Uterus (tissue), 4 donors: ENCODE measurements around the gene ATP6V0B. TPM values are rescaled to one million over a fixed set of nuclear protein-coding genes. Genes with fewer than 3 reads are reported as not detected.

ENCODE experiments used
- DNase-seq, 2 donors: peaks; one replicate each; pipeline ENCODE4 v3.0.0-alpha.2; 2019 to 2020
- H3K27ac ChIP-seq, 2 donors: fragments of 200-600 bp; sonication (generic); 1 replicate in 1 of 2; 2 replicates in 1 of 2; pipeline ENCODE4 v1.5.1; 2016 to 2018
- H3K27me3 ChIP-seq, 2 donors: fragments of 200-600 bp; sonication (generic); one replicate each; pipeline ENCODE4 v1.5.1; 2018 to 2019; ENCODE audit warnings: control low read depth in 1 of 2
- H3K36me3 ChIP-seq, 2 donors: fragments of 200-600 bp; sonication (generic); one replicate each; pipeline ENCODE4 v1.5.1; 2019; ENCODE audit warnings: control low read depth in 1 of 2
- H3K4me1 ChIP-seq, 2 donors: fragments of 200-600 bp; sonication (generic); one replicate each; pipeline ENCODE4 v1.5.1; 2018 to 2019; ENCODE audit warnings: control low read depth in 1 of 2
- H3K4me3 ChIP-seq, 2 donors: fragments of 200-600 bp; sonication (generic); 1 replicate in 1 of 2; 2 replicates in 1 of 2; pipeline ENCODE4 v1.5.1; 2018 to 2019; ENCODE audit warnings: mild to moderate bottlenecking in 1 of 2
- H3K9me3 ChIP-seq, 2 donors: fragments of 200-600 bp; sonication (generic); one replicate each; pipeline ENCODE4 v1.5.1; 2019; ENCODE audit warnings: control low read depth in 1 of 2
- POLR2A ChIP-seq, 2 donors: fragments of 450-650 bp; IDR thresholded peaks; one replicate each; pipeline ENCODE4 v1.6.1; 2016; ENCODE audit warnings: antibody characterized with exemption in 2 of 2, mild to moderate bottlenecking in 1 of 2, moderate library complexity in 1 of 2
- intact Hi-C: fragments of 100-400 bp; cut with DNase I; formaldehyde crosslinking; loops from one replicate; pipeline ENCODE4 v1.15.1; 2023; ENCODE audit warnings: low total_unique reads
- total RNA-seq, 4 donors: library from RNA; depleted of rRNA in 3 of 4; stranded (reverse); fragments of >200 nt in 3 of 4; gene quantifications; one replicate each; pipeline versions ENCODE4 v1.1.0 to v1.2.4, GENCODE V29; 2014 to 2023
- TF ChIP-seq, protein P1 (sequence below), 4 experiments: fragments of 200-600 bp in 2 of 4; fragments of 450-650 bp in 2 of 4; sonication (generic) in 2 of 4; IDR thresholded peaks; one replicate each; pipeline ENCODE4 v1.5.1; 2016 to 2019; ENCODE audit warnings: antibody characterized with exemption in 4 of 4, mild to moderate bottlenecking in 2 of 4, moderate library complexity in 1 of 4
- donor health status: DM: yes; HTN: yes; CAD: no.

ATP6V0B gene
- total RNA-seq, 4 donors from 2014 or later = 49.6 to 183 (median 65.4) TPM

DNA sequence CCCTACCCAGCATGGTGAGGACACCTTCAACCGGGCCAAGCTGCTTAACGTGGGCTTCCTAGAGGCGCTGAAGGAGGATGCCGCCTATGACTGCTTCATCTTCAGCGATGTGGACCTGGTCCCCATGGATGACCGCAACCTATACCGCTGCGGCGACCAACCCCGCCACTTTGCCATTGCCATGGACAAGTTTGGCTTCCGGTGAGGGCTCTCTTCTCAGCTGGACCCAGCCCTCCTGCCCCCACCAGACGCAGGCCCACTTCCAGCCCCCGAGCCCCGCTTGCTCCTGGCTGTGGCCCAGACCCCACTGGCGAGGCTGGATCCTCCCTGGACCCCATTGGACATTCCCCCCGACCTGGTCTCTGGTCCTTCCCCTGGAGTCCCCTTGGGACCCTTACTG lies 10.1 kb downstream of the ATP6V0B start:
- Histone ChIP-seq H3K27ac (no peak overlapping the region), H3K36me3 (no peaks in the 10 kb centered on the region), H3K4me1 (no peaks in the 10 kb centered on the region), H3K27me3 (no peaks in the 10 kb centered on the region), H3K4me3 (no peak overlapping the region), H3K9me3 (no peaks in the 10 kb centered on the region)
- TF ChIP-seq, protein P1, sequence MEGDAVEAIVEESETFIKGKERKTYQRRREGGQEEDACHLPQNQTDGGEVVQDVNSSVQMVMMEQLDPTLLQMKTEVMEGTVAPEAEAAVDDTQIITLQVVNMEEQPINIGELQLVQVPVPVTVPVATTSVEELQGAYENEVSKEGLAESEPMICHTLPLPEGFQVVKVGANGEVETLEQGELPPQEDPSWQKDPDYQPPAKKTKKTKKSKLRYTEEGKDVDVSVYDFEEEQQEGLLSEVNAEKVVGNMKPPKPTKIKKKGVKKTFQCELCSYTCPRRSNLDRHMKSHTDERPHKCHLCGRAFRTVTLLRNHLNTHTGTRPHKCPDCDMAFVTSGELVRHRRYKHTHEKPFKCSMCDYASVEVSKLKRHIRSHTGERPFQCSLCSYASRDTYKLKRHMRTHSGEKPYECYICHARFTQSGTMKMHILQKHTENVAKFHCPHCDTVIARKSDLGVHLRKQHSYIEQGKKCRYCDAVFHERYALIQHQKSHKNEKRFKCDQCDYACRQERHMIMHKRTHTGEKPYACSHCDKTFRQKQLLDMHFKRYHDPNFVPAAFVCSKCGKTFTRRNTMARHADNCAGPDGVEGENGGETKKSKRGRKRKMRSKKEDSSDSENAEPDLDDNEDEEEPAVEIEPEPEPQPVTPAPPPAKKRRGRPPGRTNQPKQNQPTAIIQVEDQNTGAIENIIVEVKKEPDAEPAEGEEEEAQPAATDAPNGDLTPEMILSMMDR (IDR thresholded peaks at IDR 0.05) = no peak
- TF ChIP-seq POLR2A (IDR thresholded peaks at IDR 0.05) = no peak
- peak in 1 of 2 donors; percentile 13 for DNase-seq
- intact Hi-C loops = no loop called here

DNA sequence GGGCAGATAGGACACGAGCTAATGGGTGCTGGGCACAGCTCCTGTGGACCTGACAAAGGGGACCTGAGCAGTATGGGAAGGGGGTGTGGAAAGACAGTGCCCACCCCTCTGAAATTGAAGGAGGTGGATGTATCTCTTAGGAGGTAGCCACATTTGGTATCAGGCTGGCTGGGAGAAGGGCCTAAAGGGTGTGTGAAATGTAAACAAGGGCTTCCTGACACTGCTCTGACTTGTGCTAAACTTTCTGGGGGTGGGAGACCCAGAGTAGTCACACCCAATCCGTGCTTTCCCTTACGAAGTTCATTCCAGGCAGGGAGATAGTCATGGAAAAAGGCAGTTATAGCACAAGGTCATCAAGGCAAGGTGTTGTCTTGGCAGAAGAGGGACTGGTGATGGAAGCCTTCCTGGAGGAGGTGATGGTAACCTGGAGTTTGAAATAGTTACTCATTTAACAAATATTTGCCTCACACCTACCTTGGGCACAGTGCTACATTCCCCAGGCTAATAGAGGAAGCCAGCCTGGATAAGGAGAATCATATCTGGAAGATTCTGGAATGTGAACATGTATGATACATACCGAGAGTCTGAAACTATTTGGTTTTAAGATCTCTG lies 11.3 kb downstream of the ATP6V0B start:
- H3K4me1 ChIP-seq = no peaks in the 10 kb centered on the region
- no peak overlapping the region for H3K27ac ChIP-seq
- H3K4me3 ChIP-seq = no peak overlapping the region
- TF ChIP-seq, protein P1 (IDR thresholded peaks at IDR 0.05) = no peak
- no peak for TF ChIP-seq POLR2A (IDR thresholded peaks at IDR 0.05)
- H3K9me3 ChIP-seq = no peaks in the 10 kb centered on the region
- H3K27me3 ChIP-seq = no peaks in the 10 kb centered on the region
- H3K36me3 ChIP-seq = no peaks in the 10 kb centered on the region
- no peak for DNase-seq
- intact Hi-C loops = no loop called here

DNA sequence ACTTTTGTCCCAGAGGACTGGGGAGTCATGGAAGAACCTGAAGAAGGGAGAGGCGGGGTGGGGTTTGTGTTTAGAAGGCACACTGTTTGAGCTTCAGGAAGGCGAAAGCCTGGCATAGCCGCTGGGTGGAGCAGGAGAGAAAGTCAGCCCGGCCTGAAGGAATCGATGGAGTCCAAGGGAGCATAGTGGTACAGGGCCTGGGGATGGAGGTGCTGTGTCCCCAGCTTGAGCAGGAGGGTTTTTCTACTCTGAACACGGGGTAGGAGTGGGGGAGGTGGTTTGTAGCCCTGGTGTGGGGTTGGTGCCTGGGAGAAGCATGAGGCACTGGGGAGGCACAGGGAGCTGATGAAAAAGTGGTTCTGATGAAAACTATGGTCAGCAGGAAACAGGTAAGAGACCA lies 12.0 kb downstream of the ATP6V0B start:
- H3K4me3 ChIP-seq = no peak overlapping the region
- intact Hi-C loops = no loop called here
- no peaks in the 10 kb centered on the region for H3K9me3 ChIP-seq
- TF ChIP-seq, protein P1 (IDR thresholded peaks at IDR 0.05) = no peak
- no peak for TF ChIP-seq POLR2A (IDR thresholded peaks at IDR 0.05)
- no peak overlapping the region for H3K27ac ChIP-seq
- H3K4me1 ChIP-seq = no peaks in the 10 kb centered on the region
- no peak for DNase-seq
- no peaks in the 10 kb centered on the region for H3K27me3 ChIP-seq
- no peaks in the 10 kb centered on the region for H3K36me3 ChIP-seq

DNA sequence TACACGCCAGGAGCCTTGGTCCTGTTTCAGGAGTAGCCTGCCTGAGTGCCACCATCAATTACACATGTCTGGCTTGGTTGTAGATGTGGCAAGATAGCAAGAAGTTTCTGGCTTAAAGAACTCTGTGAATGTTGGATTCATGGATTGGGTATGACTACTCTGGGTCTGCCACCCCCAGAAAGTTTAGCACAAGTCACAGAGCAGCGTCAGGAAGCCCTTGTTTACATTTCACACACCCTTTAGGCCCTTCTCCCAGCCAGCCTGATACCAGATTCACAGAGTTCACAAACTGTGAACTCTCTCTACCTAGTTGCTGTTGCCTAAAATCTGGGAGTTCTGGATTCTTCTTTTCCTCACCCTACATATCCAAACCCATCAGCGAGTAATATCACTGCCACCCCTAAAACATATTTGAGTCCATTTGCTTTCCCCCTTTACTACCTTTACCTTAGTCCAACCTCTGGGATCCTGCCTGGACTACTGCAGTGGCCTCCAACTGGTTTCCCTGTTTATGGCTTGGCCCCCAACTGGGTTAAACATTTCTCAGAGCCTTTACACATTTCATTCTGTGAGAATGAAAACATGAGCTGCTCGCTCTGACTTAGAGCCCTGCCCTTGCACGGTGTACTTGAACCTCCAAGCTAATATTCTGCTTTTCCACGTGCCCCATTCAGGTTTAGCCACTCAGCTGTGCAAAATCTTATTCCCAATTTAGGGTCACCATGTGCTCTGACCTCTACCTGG lies 12.6 kb downstream of the ATP6V0B start:
- intact Hi-C loops = no loop called here

More for the DNA sequence above, 12.6 kb downstream of the ATP6V0B start:
- Histone ChIP-seq H3K27ac (no peak overlapping the region), H3K9me3 (no peaks in the 10 kb centered on the region), H3K27me3 (no peaks in the 10 kb centered on the region), H3K36me3 (no peaks in the 10 kb centered on the region), H3K4me3 (no peak overlapping the region), H3K4me1 (no peaks in the 10 kb centered on the region)
- no peak for DNase-seq
- TF ChIP-seq POLR2A (IDR thresholded peaks at IDR 0.05) = no peak
- TF ChIP-seq, protein P1 (IDR thresholded peaks at IDR 0.05) = no peak
